ENCODE results near the gene CFAP74. TPM values are rescaled to one million over a fixed set of nuclear protein-coding genes. Genes with fewer than 3 reads are reported as not detected.

The CFAP74 gene
- total RNA-seq, 4 donors from 2014 or later: not detected

DNA sequence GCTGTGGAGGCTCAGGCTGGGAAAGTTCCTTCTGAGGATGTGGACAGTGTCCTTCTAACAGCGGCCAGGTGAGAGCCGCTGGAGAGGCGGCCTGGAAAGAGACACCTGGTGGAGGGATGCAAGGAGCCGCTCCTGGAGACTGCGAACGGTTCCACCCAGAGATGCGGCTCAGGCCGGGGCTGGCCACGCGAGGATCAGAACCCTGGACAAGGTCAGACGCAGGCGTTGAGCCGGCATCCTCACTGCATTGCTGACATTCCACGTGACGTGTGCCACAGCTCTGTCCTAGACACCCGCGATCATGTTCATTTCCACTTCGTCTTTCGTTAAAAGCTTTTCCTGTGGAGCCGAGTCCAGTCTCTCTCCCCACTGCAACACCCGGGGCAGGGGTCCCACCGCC is 28.8 kb downstream of the CFAP74 start:
- no peak for DNase-seq
- Histone ChIP-seq H3K4me1 (no peaks in the 10 kb centered on the region), H3K27me3 (peaks cover 23 to 37% (median 24%) of the 10 kb centered on the region in 3 donors), H3K36me3 (no peaks in the 10 kb centered on the region), H3K27ac (no peak overlapping the region), H3K9me3 (no peaks in the 10 kb centered on the region), H3K4me3 (no peak overlapping the region)
- in situ Hi-C loops (cut with MboI; ENCODE audit: low sequenced_read_pairs in 4 of 4): no loop called here
- intact Hi-C loops (cut with DNase I; ENCODE audit: low total_unique reads): no loop called here
- no peak for TF ChIP-seq POLR2A (IDR thresholded peaks at IDR 0.05)
- TF ChIP-seq, protein P1, sequence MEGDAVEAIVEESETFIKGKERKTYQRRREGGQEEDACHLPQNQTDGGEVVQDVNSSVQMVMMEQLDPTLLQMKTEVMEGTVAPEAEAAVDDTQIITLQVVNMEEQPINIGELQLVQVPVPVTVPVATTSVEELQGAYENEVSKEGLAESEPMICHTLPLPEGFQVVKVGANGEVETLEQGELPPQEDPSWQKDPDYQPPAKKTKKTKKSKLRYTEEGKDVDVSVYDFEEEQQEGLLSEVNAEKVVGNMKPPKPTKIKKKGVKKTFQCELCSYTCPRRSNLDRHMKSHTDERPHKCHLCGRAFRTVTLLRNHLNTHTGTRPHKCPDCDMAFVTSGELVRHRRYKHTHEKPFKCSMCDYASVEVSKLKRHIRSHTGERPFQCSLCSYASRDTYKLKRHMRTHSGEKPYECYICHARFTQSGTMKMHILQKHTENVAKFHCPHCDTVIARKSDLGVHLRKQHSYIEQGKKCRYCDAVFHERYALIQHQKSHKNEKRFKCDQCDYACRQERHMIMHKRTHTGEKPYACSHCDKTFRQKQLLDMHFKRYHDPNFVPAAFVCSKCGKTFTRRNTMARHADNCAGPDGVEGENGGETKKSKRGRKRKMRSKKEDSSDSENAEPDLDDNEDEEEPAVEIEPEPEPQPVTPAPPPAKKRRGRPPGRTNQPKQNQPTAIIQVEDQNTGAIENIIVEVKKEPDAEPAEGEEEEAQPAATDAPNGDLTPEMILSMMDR (IDR thresholded peaks at IDR 0.05 in 4 of 5, conservative IDR thresholded peaks at IDR 0.05 in 1 of 5): no peak
- no peak for ATAC-seq

GRCh38 chr1:1973716-1974642 is 29.6 kb downstream of the CFAP74 start:
- in situ Hi-C loops (cut with MboI; ENCODE audit: low sequenced_read_pairs in 4 of 4): no loop called here
- H3K36me3 ChIP-seq: no peaks in the 10 kb centered on the region

DNA sequence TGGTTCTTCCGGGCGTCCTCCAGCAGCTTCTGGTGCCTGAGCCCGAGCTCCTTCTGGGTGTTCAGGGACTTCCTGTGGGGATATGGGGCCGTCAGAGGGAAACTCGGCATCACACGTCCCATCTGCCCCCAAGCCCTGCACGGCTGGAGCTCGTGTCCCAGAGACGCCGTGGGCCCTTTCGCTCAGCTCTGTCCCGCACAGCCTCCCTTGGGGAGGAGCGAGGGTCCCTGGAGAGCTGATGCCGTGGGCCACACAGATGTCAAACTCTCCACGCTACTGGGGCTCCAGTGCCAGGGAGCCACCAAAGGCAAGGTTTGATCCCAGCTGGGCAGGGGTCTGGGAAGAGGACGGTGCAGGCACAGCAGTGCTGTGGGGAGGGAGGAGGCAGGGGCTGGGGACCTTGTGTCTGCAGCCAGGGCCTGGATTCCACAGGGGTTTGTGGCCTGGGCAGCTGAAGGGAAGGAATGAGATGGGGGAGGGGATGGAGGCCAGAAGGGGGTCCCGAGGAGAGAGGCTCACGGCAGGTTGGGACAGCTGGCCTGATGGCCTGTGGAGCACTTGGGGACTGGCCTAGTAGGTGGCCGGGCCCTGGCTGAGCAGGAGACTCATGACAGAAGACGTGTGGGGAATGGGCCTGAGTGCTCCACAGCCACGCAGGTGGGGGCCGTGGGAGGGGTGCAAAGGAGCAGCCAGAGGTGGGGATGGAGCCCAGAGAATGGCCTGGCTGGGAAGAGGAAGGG is 30.4 kb downstream of the CFAP74 start:
- no peak for TF ChIP-seq POLR2A (IDR thresholded peaks at IDR 0.05)
- TF ChIP-seq, protein P1 (IDR thresholded peaks at IDR 0.05 in 4 of 5, conservative IDR thresholded peaks at IDR 0.05 in 1 of 5): no peak
- no peak for DNase-seq
- in situ Hi-C loops (cut with MboI; ENCODE audit: low sequenced_read_pairs in 4 of 4): no loop called here

More at GRCh38 chr1:1973716-1974642, 29.6 kb downstream of the CFAP74 start:
- Histone ChIP-seq H3K27ac (no peak overlapping the region), H3K27me3 (peaks cover 24 to 37% (median 27%) of the 10 kb centered on the region in 3 donors), H3K9me3 (no peaks in the 10 kb centered on the region), H3K4me3 (no peak overlapping the region), H3K4me1 (no peaks in the 10 kb centered on the region)
- ATAC-seq (no peak), DNase-seq (no peak)
- TF ChIP-seq POLR2A (IDR thresholded peaks at IDR 0.05): no peak
- TF ChIP-seq, protein P1 (IDR thresholded peaks at IDR 0.05 in 4 of 5, conservative IDR thresholded peaks at IDR 0.05 in 1 of 5): no peak
- intact Hi-C loops (cut with DNase I; ENCODE audit: low total_unique reads): no loop called here

GRCh38 chr1:1971688-1972087 is 31.9 kb downstream of the CFAP74 start:
- no peaks in the 10 kb centered on the region for H3K36me3 ChIP-seq
- TF ChIP-seq POLR2A (IDR thresholded peaks at IDR 0.05): no peak
- TF ChIP-seq, protein P1 (IDR thresholded peaks at IDR 0.05 in 4 of 5, conservative IDR thresholded peaks at IDR 0.05 in 1 of 5): no peak
- no peaks in the 10 kb centered on the region for H3K9me3 ChIP-seq
- no peak overlapping the region for H3K4me3 ChIP-seq
- peaks cover 28 to 52% (median 38%) of the 10 kb centered on the region in 3 donors for H3K27me3 ChIP-seq
- in situ Hi-C loops (cut with MboI; ENCODE audit: low sequenced_read_pairs in 4 of 4) (no loop called here), intact Hi-C loops (cut with DNase I; ENCODE audit: low total_unique reads) (no loop called here)
- ATAC-seq (no peak), DNase-seq (no peak)
- H3K27ac ChIP-seq: no peak overlapping the region
- H3K4me1 ChIP-seq: no peaks in the 10 kb centered on the region

More for the DNA sequence above, 30.4 kb downstream of the CFAP74 start:
- Histone ChIP-seq H3K9me3 (no peaks in the 10 kb centered on the region), H3K27ac (no peak overlapping the region), H3K4me1 (no peaks in the 10 kb centered on the region), H3K27me3 (peaks cover 27 to 43% (median 27%) of the 10 kb centered on the region in 3 donors), H3K36me3 (no peaks in the 10 kb centered on the region), H3K4me3 (no peak overlapping the region)
- no peak for ATAC-seq
- intact Hi-C loops (cut with DNase I; ENCODE audit: low total_unique reads): no loop called here
